Activated naive CD8-positive, alpha-beta T cell treated with anti-CD3 and anti-CD28 coated beads, Interleukin-2, amount 10 ng/mL, durations not matched to agents 7 days and 5 days (primary cell): Measurements from ENCODE around the gene FEN1. TPM values are rescaled to one million over a fixed set of nuclear protein-coding genes. Genes with fewer than 3 reads are reported as not detected.

Experiments used
- ATAC-seq: fragments of 150-1000 bp; cut with Tn5 transposase; one replicate; pipeline ENCODE4 v1.10.0; 2021; ENCODE audit warnings: low read depth, moderate library complexity
- POLR2A ChIA-PET: fragments of 350-600 bp; sonication (Branson Sonifier 250); formaldehyde crosslinking; loops from one replicate; lab custom pipeline; 2021; ENCODE audit warnings: antibody characterized with exemption; lab: Charles Lee
- DNase-seq: peaks from one replicate; pipeline ENCODE4 v3.0.0; 2021
- H3K27ac Mint-ChIP-seq: one replicate; pipeline ENCODE4 v1.8.0; 2022; ENCODE audit warnings: mild to moderate bottlenecking, mixed read lengths
- H3K27me3 Mint-ChIP-seq: one replicate; pipeline ENCODE4 v1.8.0; 2022; ENCODE audit warnings: mild to moderate bottlenecking, moderate library complexity, mixed read lengths
- H3K36me3 Mint-ChIP-seq: one replicate; pipeline ENCODE4 v1.8.0; 2021; ENCODE audit warnings: mild to moderate bottlenecking, mixed read lengths
- H3K4me1 Mint-ChIP-seq: one replicate; pipeline ENCODE4 v1.8.0; 2021; ENCODE audit warnings: mixed read lengths
- H3K4me3 Mint-ChIP-seq: one replicate; pipeline ENCODE4 v1.8.0; 2022; ENCODE audit warnings: mild to moderate bottlenecking, moderate library complexity, mixed read lengths
- H3K9me3 Mint-ChIP-seq: one replicate; pipeline ENCODE4 v1.8.0; 2021; ENCODE audit warnings: mixed read lengths
- total RNA-seq, 2 experiments: library from RNA; stranded (reverse); gene quantifications; one replicate each; pipeline ENCODE4 v1.2.3, GENCODE V29; 2021

The FEN1 gene
- total RNA-seq, 2 experiments from 2014 or later, result 87.1 to 88.7 TPM

DNA sequence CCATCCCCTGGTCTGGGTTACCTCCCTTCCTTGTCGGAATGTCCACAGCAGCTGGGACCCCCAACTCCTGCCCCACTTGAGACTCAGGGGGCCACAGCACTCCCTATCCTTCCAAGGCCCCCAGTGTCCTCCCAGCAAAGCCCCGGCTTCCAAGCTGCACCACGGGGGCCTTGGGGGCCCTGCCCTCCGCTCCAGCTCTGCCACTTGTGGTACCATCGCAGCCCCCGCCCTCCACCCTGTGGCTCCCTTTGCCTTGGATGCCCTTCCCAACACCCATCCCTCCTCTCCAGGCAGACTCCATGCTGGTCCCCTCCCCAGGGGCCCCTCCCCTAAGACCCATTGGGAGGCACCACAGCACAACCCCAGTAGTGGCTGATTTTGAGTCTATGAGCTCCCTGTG, 17.6 kb upstream of the FEN1 start:
- Mint-ChIP-seq H3K36me3 (no peaks in the 10 kb centered on the region), H3K27ac (peak overlapping the region; percentile 71), H3K4me1 (peaks cover 12% of the 10 kb centered on the region), H3K4me3 (no peak overlapping the region), H3K27me3 (no peaks in the 10 kb centered on the region), H3K9me3 (no peaks in the 10 kb centered on the region)
- ATAC-seq (no peak), DNase-seq (no peak)
- POLR2A ChIA-PET, result no interaction called here

GRCh38 chr11:61775606-61776554, 16.8 kb upstream of the FEN1 start:
- ATAC-seq, result no peak
- H3K9me3 Mint-ChIP-seq, result no peaks in the 10 kb centered on the region
- no peak for DNase-seq
- POLR2A ChIA-PET, result no interaction called here
- no peaks in the 10 kb centered on the region for H3K36me3 Mint-ChIP-seq
- H3K4me3 Mint-ChIP-seq, result no peak overlapping the region
- H3K4me1 Mint-ChIP-seq, result peaks cover 15% of the 10 kb centered on the region
- no peaks in the 10 kb centered on the region for H3K27me3 Mint-ChIP-seq
- peak overlapping the region; percentile 71 for H3K27ac Mint-ChIP-seq

DNA sequence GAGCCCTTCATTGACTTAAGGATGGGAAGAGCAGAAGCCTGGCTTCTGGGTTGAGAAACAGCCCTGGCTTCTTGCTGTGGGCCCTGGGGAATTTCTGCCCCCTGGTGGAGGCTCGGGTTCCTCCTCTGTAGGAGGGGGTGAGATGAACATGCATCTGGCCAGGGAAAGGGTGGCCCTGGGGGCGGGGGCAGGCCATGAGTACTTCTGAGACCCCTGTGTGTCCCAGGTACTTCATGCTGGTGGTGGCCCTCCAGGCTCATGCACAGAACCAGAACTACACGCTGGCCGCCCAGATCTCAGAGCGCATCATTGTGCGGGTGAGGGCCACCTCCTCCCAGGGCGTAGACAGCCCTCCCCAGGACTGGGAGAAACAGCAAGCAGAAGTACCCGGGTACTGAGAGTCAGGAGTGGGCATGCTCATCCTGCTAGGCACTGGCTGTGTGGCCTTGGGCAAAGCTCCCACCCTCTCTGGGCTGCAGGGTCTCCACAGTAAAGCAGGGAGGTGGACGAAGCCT, 16.1 kb upstream of the FEN1 start:
- Mint-ChIP-seq H3K36me3 (no peaks in the 10 kb centered on the region), H3K27ac (no peak overlapping the region), H3K4me1 (peaks cover 13% of the 10 kb centered on the region), H3K9me3 (no peaks in the 10 kb centered on the region), H3K4me3 (no peak overlapping the region), H3K27me3 (no peaks in the 10 kb centered on the region)
- DNase-seq, result peak; percentile 77
- POLR2A ChIA-PET, result no interaction called here
- peak; percentile 64 for ATAC-seq

GRCh38 chr11:61777234-61778090, 15.2 kb upstream of the FEN1 start:
- peak; percentile 77 for DNase-seq
- Mint-ChIP-seq H3K36me3 (no peaks in the 10 kb centered on the region), H3K27ac (no peak overlapping the region), H3K4me3 (peak overlapping the region; percentile 40), H3K9me3 (no peaks in the 10 kb centered on the region), H3K27me3 (no peaks in the 10 kb centered on the region), H3K4me1 (peaks cover 13% of the 10 kb centered on the region)
- peak; percentile 49 for ATAC-seq
- POLR2A ChIA-PET, result no interaction called here

DNA sequence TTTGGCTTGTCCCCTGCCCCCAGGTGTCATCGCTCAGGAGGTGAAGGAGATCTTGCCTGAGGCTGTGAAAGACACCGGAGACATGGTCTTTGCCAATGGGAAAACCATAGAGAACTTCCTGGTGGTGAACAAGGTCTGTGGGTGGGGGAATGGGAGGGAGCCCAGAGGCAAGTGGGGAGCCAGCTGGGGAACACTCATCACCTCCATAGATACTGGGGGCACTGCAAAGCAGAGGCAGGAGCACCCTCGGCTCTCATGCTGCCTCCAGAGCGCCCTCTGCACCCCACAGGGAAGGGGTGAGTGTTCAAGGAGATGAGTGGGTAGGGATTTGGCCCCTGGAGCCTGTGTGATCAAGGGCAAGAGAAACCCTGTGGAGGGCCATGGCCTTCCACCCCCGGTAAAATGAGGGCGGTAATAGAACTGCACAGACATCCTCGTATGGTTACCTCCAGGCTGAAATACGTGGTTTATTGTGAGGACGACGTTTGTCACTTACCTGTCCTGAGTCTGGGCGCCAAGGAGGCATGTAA, 14.3 kb upstream of the FEN1 start:
- no peak overlapping the region for H3K27ac Mint-ChIP-seq
- no peaks in the 10 kb centered on the region for H3K9me3 Mint-ChIP-seq
- POLR2A ChIA-PET, result no interaction called here
- no peak for DNase-seq
- peak overlapping the region; percentile 1 for H3K4me3 Mint-ChIP-seq
- no peak for ATAC-seq
- H3K27me3 Mint-ChIP-seq, result no peaks in the 10 kb centered on the region
- H3K36me3 Mint-ChIP-seq, result no peaks in the 10 kb centered on the region
- H3K4me1 Mint-ChIP-seq, result peaks cover 10% of the 10 kb centered on the region

DNA sequence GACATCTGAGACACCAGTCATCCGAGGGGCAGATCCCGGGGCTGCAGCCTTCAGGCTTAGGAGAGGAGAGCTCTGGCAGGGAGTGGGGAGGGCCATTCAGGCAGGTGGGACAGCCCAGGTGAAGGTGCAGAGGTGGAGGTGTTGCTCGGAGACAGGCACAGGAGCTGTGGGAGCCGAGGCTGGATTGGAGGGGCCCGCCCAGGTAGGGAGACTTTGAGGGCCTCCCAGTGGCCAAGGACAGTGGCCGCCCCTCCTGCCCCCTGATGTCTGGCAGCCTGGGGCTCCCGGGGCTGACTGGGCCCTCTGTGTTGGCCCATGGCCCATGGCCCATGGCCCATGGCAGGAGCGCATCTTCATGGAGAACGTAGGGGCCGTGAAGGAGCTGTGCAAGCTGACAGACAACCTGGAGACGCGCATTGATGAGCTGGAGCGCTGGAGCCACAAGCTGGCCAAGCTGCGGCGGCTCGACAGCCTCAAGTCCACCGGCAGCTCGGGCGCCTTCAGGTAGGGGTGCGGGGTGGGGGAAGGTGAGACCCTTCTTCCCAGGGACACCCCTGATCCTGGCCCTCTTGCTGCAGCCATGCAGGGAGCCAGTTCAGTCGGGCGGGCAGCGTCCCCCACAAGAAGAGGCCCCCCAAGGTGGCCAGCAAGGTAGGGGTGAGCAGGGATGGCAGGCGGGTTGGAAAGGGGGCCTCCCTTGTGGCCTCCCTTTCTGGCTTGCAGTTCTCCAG, 13.6 kb upstream of the FEN1 start:
- H3K4me3 Mint-ChIP-seq, result no peak overlapping the region
- POLR2A ChIA-PET, result interaction anchor here (1.3 kb wide), 1 partner anchor 36 kb away, joined by 3 read pairs; no protein-coding TSS in a partner anchor

DNA sequence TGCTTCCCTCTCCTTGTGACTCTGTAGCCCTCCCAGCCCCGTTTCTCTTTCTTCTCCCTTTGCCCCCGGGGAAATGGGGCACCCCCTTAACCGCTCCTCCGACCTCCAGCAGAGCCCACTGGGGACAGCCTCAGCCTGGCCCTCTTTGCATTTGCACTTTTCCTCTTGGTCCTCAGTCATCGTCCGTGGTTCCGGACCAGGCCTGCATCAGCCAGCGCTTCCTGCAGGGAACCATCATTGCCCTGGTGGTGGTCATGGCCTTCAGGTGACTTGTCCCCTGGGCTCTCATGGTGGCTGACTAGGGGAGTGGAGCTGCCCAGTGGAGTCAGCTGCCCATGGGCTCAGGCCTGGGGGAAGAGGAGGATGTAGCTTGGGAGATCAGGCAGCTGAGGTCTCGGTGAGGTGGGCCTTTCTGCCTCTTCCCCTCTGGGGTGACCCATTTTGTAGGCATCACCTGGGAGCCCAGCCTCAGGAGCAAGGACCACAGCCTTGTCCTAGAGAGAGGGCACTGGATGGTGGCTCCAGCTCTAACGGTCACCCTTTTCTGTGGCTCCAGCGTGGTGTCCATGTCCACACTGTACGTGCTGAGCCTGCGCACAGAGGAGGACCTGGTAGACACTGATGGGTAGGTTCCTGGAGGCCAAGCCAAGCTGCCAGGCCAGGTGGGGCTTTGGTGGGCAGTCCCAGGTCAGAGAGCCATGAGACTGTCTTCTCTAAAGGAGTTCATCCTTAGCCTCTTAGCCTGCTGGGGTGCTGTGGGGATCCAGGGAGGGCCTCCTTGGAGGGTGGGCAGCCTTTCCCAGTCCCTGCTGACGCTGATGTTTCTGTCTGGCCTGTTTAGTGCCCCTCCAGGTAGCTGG, 12.8 kb upstream of the FEN1 start:
- DNase-seq (no peak), ATAC-seq (no peak)
- H3K27ac Mint-ChIP-seq, result peak overlapping the region; percentile 43
- H3K9me3 Mint-ChIP-seq, result no peaks in the 10 kb centered on the region
- H3K4me3 Mint-ChIP-seq, result no peak overlapping the region
- peaks cover 10% of the 10 kb centered on the region for H3K4me1 Mint-ChIP-seq
- H3K36me3 Mint-ChIP-seq, result peaks cover under 1% of the 10 kb centered on the region
- H3K27me3 Mint-ChIP-seq, result no peaks in the 10 kb centered on the region
- POLR2A ChIA-PET, result interaction anchor here (1.3 kb wide), 1 partner anchor 35 kb away, joined by 3 read pairs; no protein-coding TSS in a partner anchor

More for the DNA sequence above, 13.6 kb upstream of the FEN1 start:
- ATAC-seq (no peak), DNase-seq (no peak)
- no peak overlapping the region for H3K27ac Mint-ChIP-seq
- no peaks in the 10 kb centered on the region for H3K27me3 Mint-ChIP-seq
- no peaks in the 10 kb centered on the region for H3K9me3 Mint-ChIP-seq
- peaks cover 10% of the 10 kb centered on the region for H3K4me1 Mint-ChIP-seq
- H3K36me3 Mint-ChIP-seq, result no peaks in the 10 kb centered on the region

GRCh38 chr11:61780581-61781162, 12.0 kb upstream of the FEN1 start:
- Mint-ChIP-seq H3K4me3 (no peak overlapping the region), H3K9me3 (no peaks in the 10 kb centered on the region), H3K36me3 (peaks cover 2% of the 10 kb centered on the region), H3K27ac (peak overlapping the region; percentile 43), H3K27me3 (no peaks in the 10 kb centered on the region), H3K4me1 (peaks cover 8% of the 10 kb centered on the region)
- DNase-seq (no peak), ATAC-seq (no peak)
- POLR2A ChIA-PET, result interaction anchor here (0.8 to 1.3 kb wide), 2 partner anchors 12 to 34 kb away, joined by 3 read pairs; partner anchors contain the start of gene FEN1

DNA sequence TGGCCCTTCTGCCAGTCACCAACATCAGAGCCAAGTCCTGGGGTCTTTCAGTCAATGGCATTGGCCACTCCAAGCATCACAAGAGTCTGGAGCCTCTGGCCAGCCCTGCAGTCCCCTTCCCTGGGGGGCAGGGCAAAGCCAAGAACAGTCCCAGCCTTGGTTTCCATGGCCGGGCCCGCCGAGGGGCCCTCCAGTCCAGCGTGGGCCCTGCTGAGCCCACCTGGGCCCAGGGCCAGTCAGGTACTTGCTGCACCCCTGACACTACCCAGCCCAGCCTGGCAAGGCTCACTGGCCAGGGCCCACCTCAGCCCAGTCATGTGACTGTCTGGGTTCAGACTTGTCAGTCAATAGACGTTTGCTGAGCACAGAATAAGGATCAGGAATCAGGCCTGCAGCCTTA, 11.1 kb upstream of the FEN1 start:
- H3K27ac Mint-ChIP-seq, result no peak overlapping the region
- ATAC-seq (no peak), DNase-seq (no peak)
- H3K9me3 Mint-ChIP-seq, result no peaks in the 10 kb centered on the region
- H3K4me1 Mint-ChIP-seq, result peaks cover 8% of the 10 kb centered on the region
- no peak overlapping the region for H3K4me3 Mint-ChIP-seq
- POLR2A ChIA-PET, result interaction anchor here (1.2 kb wide), 1 partner anchor 10 kb away, joined by 4 read pairs; no protein-coding TSS in a partner anchor
- peaks cover 2% of the 10 kb centered on the region for H3K36me3 Mint-ChIP-seq
- H3K27me3 Mint-ChIP-seq, result no peaks in the 10 kb centered on the region

DNA sequence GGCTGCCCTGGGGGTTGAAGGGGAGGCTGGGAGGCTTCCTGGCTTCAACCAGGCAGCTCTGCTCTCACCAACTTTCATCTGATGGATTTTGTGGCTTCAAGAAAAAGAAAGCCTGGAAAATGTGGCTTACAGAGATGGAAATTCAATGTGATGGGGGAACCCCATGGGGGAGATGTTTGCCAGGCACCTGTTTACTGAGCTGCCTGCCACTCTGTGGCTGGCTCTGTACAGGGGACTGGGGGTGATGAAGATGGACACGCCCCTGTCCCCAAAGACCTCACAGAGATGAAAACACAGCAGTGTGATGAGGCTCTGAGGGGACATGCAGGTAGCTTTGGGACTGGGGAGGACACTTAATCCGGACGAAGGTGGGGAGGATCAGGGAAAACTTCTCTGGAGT, 10.4 kb upstream of the FEN1 start:
- Mint-ChIP-seq H3K4me1 (peaks cover 5% of the 10 kb centered on the region), H3K4me3 (no peak overlapping the region), H3K36me3 (peaks cover 2% of the 10 kb centered on the region), H3K27ac (no peak overlapping the region), H3K27me3 (no peaks in the 10 kb centered on the region), H3K9me3 (no peaks in the 10 kb centered on the region)
- ATAC-seq (no peak), DNase-seq (no peak)
- POLR2A ChIA-PET, result interaction anchor here (1.2 to 1.3 kb wide), 2 partner anchors 9 to 10 kb away, joined by 4 to 10 read pairs; partner anchors contain the start of genes FEN1 and TMEM258

GRCh38 chr11:61782841-61783240, 9.9 kb upstream of the FEN1 start:
- Mint-ChIP-seq H3K9me3 (no peaks in the 10 kb centered on the region), H3K27me3 (no peaks in the 10 kb centered on the region), H3K4me3 (no peak overlapping the region), H3K4me1 (peaks cover 5% of the 10 kb centered on the region), H3K36me3 (peaks cover 2% of the 10 kb centered on the region), H3K27ac (no peak overlapping the region)
- no peak for DNase-seq
- POLR2A ChIA-PET, result interaction anchor here (1.3 kb wide), 1 partner anchor 10 kb away, joined by 10 read pairs; the partner anchor contains the start of genes FEN1 and TMEM258
- no peak for ATAC-seq
